ENCODE results near the gene SRRD. TPM values are rescaled to one million over a fixed set of nuclear protein-coding genes. Genes with fewer than 3 reads are reported as not detected.

Gene SRRD
- total and polyA plus RNA-seq, 2 of the 13 experiments (the other 11 are each of a cell fraction or from before 2014, with no cell fraction given), result 22.8 to 36.6 TPM

DNA sequence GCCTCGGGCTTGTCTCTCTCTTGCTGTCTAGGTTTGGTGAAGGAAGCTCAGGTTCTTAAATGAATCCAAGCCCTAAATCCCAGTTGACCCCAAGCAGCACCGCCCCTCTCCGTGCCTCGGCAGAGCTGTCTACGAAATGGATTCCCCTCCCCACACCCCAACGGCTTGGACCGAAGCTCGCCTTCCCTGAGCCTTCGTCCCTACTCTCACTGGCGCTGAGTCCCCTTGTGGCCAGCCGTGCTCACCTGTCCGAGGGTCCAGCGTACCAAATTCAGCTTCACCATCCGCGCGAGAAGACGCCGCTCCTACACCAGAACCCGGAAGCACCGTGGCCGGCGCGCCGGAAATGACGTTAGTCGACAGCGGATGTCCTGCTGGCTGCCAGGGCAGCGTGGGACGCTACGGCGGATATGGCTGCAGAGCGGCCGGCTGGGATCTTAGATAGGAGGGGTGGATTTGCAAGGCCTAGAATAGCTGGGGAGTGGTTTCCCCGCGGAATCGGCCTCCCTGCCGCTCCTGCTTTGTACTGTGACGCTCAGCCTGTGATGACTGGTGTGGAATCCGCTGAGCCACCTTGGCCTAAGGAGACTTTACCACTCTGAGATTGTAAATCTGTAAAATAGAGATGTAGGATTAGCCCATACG is 28.6 kb downstream of the SRRD start, which contains the start of gene TFIP11 (continued):
- TF ChIP-seq ZSCAN25 (CRISPR knock-in tag; IDR thresholded peaks at IDR 0.05) (peak; percentile 61; the same call in 1 of the 2 replicates), MIXL1 (CRISPR knock-in tag; IDR thresholded peaks at IDR 0.05) (0 out of 2 replicates have a peak, but pooled peaks have one; percentile 12), ZNF350 (CRISPR knock-in tag; IDR thresholded peaks at IDR 0.05; ENCODE audit: borderline replicate concordance, low read depth) (peak; percentile 96), SALL1 (CRISPR knock-in tag; IDR thresholded peaks at IDR 0.05) (peak; percentile 84), ATF7-NPFF (CRISPR knock-in tag; IDR thresholded peaks at IDR 0.05; ENCODE audit: low read depth) (0 out of 2 replicates have a peak, but pooled peaks have one; percentile 28), ERF (CRISPR knock-in tag; IDR thresholded peaks at IDR 0.05) (peak; percentile 86), ZNF768 (CRISPR knock-in tag; IDR thresholded peaks at IDR 0.05) (peak; percentile 49; the same call in 1 of the 2 replicates), SRF (IDR thresholded peaks at IDR 0.05; ENCODE audit: low read depth, low read length) (peak; percentile 65), XRCC5 (optimal IDR thresholded peaks at IDR 0.05; ENCODE audit: low read length) (peak; percentile 89), RORA (CRISPR knock-in tag; IDR thresholded peaks at IDR 0.05) (no peak), ZZZ3 (CRISPR knock-in tag; IDR thresholded peaks at IDR 0.05; ENCODE audit: borderline replicate concordance) (peak; percentile 94; the same call in 1 of the 2 replicates), MYC (CRISPR knock-in tag; IDR thresholded peaks at IDR 0.05; ENCODE audit: borderline replicate concordance) (peak; percentile 95), MAF1 (CRISPR knock-in tag; IDR thresholded peaks at IDR 0.05; ENCODE audit: borderline replicate concordance) (0 out of 2 replicates have a peak, but pooled peaks have one; percentile 40), ZNF430 (CRISPR knock-in tag; IDR thresholded peaks at IDR 0.05) (peak; percentile 51; the same call in 1 of the 2 replicates), ZFP37 (CRISPR knock-in tag; IDR thresholded peaks at IDR 0.05; ENCODE audit: borderline replicate concordance) (0 out of 2 replicates have a peak, but pooled peaks have one; percentile 62)
- TF ChIP-seq, protein P1, sequence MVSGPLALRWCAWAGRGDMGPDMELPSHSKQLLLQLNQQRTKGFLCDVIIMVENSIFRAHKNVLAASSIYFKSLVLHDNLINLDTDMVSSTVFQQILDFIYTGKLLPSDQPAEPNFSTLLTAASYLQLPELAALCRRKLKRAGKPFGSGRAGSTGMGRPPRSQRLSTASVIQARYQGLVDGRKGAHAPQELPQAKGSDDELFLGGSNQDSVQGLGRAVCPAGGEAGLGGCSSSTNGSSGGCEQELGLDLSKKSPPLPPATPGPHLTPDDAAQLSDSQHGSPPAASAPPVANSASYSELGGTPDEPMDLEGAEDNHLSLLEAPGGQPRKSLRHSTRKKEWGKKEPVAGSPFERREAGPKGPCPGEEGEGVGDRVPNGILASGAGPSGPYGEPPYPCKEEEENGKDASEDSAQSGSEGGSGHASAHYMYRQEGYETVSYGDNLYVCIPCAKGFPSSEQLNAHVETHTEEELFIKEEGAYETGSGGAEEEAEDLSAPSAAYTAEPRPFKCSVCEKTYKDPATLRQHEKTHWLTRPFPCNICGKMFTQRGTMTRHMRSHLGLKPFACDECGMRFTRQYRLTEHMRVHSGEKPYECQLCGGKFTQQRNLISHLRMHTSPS (CRISPR knock-in tag; IDR thresholded peaks at IDR 0.05; ENCODE audit: low read depth), result no peak; the same call in 1 of the 2 replicates
- TF ChIP-seq, protein P2, sequence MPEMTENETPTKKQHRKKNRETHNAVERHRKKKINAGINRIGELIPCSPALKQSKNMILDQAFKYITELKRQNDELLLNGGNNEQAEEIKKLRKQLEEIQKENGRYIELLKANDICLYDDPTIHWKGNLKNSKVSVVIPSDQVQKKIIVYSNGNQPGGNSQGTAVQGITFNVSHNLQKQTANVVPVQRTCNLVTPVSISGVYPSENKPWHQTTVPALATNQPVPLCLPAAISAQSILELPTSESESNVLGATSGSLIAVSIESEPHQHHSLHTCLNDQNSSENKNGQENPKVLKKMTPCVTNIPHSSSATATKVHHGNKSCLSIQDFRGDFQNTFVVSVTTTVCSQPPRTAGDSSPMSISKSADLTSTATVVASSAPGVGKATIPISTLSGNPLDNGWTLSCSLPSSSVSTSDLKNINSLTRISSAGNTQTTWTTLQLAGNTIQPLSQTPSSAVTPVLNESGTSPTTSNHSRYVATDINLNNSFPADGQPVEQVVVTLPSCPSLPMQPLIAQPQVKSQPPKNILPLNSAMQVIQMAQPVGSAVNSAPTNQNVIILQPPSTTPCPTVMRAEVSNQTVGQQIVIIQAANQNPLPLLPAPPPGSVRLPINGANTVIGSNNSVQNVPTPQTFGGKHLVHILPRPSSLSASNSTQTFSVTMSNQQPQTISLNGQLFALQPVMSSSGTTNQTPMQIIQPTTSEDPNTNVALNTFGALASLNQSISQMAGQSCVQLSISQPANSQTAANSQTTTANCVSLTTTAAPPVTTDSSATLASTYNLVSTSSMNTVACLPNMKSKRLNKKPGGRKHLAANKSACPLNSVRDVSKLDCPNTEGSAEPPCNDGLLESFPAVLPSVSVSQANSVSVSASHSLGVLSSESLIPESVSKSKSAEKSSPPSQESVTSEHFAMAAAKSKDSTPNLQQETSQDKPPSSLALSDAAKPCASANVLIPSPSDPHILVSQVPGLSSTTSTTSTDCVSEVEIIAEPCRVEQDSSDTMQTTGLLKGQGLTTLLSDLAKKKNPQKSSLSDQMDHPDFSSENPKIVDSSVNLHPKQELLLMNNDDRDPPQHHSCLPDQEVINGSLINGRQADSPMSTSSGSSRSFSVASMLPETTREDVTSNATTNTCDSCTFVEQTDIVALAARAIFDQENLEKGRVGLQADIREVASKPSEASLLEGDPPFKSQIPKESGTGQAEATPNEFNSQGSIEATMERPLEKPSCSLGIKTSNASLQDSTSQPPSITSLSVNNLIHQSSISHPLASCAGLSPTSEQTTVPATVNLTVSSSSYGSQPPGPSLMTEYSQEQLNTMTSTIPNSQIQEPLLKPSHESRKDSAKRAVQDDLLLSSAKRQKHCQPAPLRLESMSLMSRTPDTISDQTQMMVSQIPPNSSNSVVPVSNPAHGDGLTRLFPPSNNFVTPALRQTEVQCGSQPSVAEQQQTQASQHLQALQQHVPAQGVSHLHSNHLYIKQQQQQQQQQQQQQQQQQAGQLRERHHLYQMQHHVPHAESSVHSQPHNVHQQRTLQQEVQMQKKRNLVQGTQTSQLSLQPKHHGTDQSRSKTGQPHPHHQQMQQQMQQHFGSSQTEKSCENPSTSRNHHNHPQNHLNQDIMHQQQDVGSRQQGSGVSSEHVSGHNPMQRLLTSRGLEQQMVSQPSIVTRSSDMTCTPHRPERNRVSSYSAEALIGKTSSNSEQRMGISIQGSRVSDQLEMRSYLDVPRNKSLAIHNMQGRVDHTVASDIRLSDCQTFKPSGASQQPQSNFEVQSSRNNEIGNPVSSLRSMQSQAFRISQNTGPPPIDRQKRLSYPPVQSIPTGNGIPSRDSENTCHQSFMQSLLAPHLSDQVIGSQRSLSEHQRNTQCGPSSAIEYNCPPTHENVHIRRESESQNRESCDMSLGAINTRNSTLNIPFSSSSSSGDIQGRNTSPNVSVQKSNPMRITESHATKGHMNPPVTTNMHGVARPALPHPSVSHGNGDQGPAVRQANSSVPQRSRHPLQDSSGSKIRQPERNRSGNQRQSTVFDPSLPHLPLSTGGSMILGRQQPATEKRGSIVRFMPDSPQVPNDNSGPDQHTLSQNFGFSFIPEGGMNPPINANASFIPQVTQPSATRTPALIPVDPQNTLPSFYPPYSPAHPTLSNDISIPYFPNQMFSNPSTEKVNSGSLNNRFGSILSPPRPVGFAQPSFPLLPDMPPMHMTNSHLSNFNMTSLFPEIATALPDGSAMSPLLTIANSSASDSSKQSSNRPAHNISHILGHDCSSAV (CRISPR knock-in tag; IDR thresholded peaks at IDR 0.05; ENCODE audit: borderline replicate concordance), result 0 out of 2 replicates have a peak, but pooled peaks have one; percentile 17
- TF ChIP-seq, protein P3, sequence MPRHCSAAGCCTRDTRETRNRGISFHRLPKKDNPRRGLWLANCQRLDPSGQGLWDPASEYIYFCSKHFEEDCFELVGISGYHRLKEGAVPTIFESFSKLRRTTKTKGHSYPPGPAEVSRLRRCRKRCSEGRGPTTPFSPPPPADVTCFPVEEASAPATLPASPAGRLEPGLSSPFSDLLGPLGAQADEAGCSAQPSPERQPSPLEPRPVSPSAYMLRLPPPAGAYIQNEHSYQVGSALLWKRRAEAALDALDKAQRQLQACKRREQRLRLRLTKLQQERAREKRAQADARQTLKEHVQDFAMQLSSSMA (CRISPR knock-in tag; IDR thresholded peaks at IDR 0.05), result 0 out of 2 replicates have a peak, but pooled peaks have one; percentile 61
